Stromal cell of bone marrow (primary cell): ENCODE measurements around the gene OSBPL7.

ENCODE experiments used
- DNase-seq: peaks from one replicate; pipeline ENCODE4 v3.0.0-alpha.2; 2012; ENCODE audit warnings: low read depth

The OSBPL7 gene

DNA sequence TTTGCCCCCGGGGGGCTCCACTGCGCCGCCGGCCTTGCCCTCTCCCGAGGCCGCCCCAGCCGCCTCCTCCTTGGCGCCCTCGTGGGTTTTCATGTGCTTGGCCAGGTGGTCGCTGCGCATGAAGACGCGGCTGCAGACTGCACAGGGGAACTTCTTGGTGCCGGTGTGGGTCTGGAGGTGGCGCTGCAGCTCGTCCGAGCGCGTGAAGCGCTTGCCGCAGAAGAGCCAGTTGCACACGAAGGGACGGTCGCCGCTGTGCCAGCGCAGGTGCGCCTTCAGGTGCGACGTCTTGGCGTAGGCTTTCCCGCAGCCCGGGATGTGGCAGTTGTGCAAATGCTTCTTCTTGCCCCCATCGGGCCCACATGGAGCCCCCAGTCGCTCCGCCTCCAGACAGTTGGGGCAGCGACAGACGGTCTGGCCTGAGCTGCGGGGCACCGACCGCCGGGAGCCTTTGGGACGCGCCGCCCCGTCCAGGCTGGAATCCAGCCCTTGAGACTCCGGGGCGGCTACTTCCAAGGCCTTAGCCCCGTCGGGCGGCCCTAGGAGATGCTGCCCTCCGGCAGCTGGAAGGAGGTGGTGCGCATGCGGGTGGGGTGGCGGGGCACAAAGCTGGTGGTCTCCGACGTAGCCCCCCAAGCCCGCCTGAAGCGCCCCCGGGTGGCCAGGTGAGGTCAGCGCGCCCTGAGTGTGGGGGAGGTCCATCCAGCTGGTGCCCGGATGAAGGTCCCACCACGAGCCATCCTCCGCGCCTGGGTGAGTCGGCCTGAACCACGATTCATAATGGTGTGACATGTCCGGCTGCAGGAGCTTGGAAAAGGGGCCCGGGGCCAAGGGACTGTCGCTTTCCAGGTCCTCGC lies 26.0 kb upstream of the OSBPL7 start:
- no peak for DNase-seq

GRCh38 chr17:47846716-47847340 lies 25.2 kb upstream of the OSBPL7 start:
- DNase-seq: no peak

DNA sequence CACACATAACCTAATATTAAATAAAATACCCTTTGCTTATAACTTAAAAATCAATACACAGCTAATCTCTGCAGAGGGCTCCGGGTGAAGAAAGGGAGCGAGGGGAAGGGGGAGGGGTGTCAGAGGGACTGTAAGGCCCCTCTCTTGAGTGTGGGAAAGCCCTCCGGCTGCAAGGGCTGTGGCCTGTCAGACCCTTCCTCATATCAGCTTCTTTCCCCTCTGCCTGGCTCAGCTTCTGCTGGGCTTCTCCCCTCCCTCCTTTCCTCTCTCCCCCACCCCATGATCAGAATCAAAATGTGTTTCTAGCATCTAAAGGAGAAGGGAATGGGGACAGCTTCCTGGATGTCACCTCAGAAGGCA lies 24.1 kb upstream of the OSBPL7 start:
- DNase-seq: no peak

DNA sequence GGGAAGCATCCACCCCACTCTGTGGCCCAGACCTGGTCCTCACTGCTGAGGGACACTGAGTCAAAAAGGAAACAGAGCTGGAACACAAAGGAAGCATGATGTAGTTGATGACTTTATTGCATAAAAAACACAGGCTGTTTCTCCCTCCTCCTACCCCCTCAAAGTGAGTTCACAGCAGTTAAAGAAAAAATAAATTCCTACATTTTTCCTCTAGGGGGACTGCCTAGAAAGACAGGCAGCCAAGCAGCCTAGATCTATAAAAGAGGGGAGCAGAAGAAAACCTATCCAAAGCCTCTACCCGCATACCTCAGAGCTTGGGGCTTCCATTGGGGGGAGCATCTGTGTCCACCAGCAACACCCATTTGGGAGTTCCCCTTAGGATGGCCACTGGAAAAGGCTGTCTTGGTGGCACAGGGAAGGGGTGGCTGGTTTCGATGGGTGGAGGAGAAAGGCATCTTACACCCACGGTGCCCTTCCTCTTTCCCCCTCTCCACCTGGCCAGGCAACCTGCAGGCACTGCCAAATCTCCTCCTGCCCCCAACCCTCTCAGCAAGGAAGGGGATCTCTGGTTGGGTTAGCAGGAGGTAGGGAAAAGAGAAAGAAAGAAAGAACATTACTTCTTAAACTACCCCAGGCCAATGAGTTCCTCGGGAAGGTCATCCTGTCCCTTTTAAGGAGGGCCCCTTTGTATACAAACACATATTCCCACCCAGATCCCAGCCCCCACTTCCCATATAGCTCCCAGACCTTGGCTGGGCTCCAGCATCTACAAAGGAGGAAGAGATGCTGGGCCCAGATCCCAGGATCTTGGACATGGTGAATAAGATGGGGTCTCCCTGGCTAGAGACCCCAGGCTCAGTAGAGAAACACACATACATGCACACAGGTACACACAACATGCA lies 23.5 kb upstream of the OSBPL7 start:
- DNase-seq: no peak

DNA sequence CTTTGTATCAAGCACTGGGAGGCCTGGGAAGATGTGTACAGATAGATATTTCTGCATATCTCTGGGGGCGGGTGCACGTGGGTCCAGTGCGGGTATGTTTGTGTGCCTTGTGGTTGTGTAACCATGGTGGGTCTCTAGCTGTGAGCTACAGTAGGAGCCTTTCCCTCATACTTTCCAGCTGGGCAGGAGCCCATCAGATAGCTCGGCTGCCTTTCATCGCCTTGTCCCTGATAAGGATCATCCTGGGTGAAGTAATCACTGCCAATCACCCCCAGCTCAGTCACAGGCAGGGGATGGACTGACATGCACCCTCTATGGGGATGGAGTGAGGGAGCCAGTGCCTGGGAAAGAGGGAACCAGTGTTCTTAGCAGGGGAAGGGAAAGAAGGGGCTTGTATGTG lies 22.6 kb upstream of the OSBPL7 start:
- DNase-seq: no peak

DNA sequence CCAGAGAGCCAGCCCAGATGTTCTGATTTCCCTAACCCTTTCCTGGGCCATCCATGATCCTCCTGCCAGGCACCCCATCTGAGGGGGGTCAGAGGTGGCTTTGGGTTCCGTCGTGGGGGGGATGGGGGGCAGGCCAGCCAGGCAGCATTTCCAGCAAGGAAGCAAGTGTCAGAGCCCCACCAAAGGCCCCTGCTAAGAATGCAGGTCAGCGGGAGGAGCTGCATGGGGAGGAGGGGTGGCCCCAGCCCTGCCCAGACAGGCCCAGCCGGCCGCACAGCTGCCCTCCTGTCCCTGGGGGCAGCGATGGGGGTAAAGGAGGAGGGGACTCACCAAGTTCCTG lies 21.8 kb upstream of the OSBPL7 start:
- no peak for DNase-seq

- DNase-seq: no peak
These were observed 20.1 kb upstream of the OSBPL7 start for GRCh38 chr17:47841488-47842291.

GRCh38 chr17:47840742-47841487 lies 19.3 kb upstream of the OSBPL7 start, which contains the start of gene SCRN2:
Gene SCRN2, minus strand, starts transcription at chr17:47841273. Its CDS starts 430 bp downstream, at chr17:47840843.
- peak; percentile 62 for DNase-seq

DNA sequence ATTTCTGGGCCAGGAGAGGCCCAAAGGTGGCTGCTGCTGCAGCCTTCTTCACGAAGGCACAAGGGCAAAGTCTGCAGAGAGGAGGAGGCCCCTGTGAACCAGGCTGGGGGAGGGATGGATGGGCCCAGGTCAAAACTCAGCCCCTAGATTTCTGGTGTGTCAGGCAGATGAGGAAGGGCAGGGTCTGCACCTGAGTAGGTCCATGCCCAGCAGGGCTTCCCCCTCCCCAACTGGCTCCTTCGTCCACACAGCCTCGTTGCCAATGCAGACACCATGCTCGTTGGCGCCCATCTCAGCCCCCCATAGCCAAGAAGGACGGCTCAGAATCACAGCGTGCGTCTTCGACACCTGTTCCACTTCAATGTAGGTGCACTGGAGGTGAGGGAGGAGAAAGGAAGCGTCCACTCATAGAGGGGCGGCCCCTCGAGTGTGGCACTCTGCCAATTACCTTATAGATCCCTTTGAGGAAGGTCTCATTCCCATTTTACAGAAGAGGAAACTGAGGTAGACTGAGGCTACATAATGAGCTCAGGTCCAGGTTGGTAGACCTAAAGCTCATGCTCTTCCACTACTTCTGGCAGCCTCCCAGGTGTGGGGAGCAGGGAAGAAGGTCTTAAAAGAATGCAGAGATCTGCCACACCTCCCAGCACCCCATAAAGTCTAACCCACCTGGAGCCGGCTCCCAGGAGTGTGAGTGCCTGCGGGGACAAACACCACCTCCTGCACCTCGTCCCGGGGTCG lies 18.6 kb upstream of the OSBPL7 start:
- DNase-seq: no peak

DNA sequence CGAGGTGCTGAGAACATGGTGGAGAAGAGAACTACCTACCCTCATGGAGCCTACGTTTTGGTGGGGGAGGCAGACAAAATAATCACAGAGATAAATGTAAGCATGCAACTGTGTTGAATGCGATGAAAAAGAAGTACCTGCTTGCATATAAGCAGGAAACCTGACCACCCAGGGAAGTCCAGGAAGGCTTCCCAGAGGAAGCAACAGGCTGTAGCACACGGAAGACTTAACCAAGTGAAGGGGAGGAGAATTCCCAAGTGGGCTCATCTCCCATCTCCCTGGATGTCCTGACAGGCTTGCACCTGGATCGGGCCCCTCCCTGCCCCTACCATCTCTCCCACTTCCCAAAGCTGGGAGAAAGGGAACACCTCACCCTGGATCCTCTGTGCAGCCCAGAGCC lies 17.5 kb upstream of the OSBPL7 start:
- no peak for DNase-seq

- no peak for DNase-seq
These were observed 17.0 kb upstream of the OSBPL7 start for GRCh38 chr17:47838636-47839035.

GRCh38 chr17:47837401-47838039 lies 15.9 kb upstream of the OSBPL7 start:
- DNase-seq: peak; percentile 14

- no peak for DNase-seq
These were observed 15.0 kb upstream of the OSBPL7 start for GRCh38 chr17:47836601-47837000.

DNA sequence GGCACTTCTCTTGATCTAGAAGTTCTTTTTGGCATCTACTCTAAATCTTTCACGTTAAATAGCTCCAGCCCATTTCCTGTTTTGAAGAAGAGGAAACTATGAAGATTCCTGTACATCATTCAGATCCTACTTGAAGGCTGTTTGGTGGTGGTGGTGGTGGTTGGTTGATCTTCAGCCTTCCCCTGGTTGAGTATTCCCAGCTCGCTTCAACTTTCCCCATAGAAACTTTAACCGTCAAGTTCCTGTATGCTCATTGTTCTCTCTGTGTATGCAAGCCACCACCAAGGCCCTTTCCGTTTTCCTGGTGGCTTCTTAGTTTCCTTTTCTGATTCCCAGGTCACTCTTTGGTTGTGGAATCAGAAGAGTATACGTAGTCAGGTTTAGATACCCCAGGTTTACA lies 13.2 kb upstream of the OSBPL7 start:
- no peak for DNase-seq

- DNase-seq: no peak
These were observed 10.3 kb upstream of the OSBPL7 start for GRCh38 chr17:47831934-47832327.

DNA sequence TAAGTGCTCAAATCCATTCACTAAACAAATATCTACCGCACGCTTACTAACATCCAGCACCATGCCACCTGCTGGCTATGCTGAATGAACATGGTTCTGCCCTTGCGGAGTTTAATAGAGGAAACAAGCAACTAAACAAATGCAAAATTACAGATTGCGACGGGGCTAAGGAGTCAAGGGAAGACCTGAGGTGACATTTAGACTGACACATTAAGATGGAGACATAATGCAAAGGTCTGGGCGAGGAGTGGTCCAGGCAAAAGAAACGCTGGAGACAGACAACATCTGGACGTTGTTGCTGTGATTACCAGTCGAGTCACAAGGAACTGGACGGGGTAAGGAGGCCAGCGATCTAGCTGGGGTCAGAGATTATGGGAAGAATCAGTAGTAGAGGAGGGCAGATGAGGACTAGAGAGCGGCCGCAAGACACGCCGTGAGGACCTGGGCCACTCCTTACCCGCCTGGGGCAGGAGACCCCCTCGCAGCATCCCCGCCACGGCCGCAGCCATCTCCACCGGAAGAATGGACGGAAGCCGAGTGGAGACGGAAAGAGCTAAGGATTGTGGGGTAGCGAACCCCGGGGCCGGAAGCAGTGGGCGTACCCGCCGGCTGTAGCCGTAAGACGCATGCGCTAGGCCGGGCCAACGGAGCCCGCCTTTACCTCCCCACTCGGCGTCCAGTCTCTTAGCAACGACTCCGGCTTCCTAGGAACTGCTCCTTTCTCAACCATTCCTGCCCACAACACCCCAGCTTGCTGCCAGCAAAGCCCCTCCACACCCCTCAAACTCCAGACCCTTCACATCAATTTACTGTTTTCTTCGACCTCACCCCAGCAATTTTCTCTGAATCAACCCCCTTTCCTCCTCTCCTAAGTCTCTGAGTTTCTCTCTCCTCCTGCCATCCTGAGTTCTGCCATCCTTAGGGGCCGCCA lies 9.7 kb upstream of the OSBPL7 start, which contains the start of the genes LRRC46 and MRPL10:
Gene LRRC46 (plus strand): TSS at position 668 of the 931 bp plus-strand sequence. CDS start 320 bp downstream, outside the sequence.
Gene MRPL10 (minus strand): TSS at position 539 of the 931 bp plus-strand sequence. CDS start 30 bp downstream, at position 509.
- peak; percentile 87 for DNase-seq

DNA sequence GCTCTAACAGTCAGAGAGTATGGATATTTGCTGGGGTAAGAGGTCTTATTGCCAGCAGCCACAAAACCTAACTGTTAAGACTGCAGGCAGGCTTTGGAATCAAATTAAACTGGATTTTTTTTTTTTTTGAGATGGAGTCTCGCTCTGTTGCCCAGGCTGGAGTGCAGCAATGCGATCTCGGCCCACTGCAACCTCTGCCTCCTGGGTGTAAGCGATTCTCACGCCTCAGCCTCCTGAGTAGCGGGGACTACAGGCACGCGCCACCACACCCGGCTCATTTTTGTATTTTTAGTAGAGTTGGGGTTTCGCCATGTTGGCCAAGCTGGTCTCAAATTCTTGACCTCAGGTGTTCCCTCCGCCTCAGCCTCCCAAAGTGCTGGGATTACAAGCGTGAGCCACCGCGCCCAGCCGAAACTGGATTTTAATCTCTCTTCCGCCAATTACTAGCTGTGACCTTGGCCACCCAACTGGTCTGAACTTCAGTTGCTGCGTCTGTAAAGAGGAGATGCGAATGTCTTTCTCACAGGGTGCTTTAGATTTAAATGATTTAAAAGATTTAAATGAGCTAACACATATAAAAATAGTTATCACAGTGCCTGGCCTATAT lies 8.9 kb upstream of the OSBPL7 start:
- no peak for DNase-seq

GRCh38 chr17:47829870-47830269 lies 8.3 kb upstream of the OSBPL7 start:
- no peak for DNase-seq
